Measurements from ENCODE around the gene ATAD2B. TPM values are rescaled to one million over a fixed set of nuclear protein-coding genes. Genes with fewer than 3 reads are reported as not detected.
A peak's percentile ranks its signal among the peaks of the same experiment; 100 is the strongest.

ATAD2B gene
- total RNA-seq, 1 donor from 2014 or later = 8.4 TPM

GRCh38 chr2:23918837-23919489 is 8.0 kb downstream of the ATAD2B start:
- no peak for DNase-seq (ENCODE audit: low spot score in 2 of 2)
- intact Hi-C loops (cut with DNase I) = no loop called here
- Histone ChIP-seq H3K36me3 (no peaks in the 10 kb centered on the region), H3K9me3 (no peaks in the 10 kb centered on the region), H3K4me3 (no peak overlapping the region), H3K27me3 (no peaks in the 10 kb centered on the region), H3K4me1 (peaks cover 3 to 26% of the 10 kb centered on the region in 2 donors), H3K27ac (no peak overlapping the region)
- TF ChIP-seq CTCF (IDR thresholded peaks at IDR 0.05) = no peak

- peaks cover 3 to 26% of the 10 kb centered on the region in 2 donors for H3K4me1 ChIP-seq
- intact Hi-C loops (cut with DNase I) = no loop called here
- H3K36me3 ChIP-seq = no peaks in the 10 kb centered on the region
- H3K27ac ChIP-seq = peak overlapping the region in 1 of 2 donors; percentile 7
- no peak for DNase-seq (ENCODE audit: low spot score in 2 of 2)
- TF ChIP-seq CTCF (IDR thresholded peaks at IDR 0.05) = no peak
- no peaks in the 10 kb centered on the region for H3K27me3 ChIP-seq
- no peaks in the 10 kb centered on the region for H3K9me3 ChIP-seq
- no peak overlapping the region for H3K4me3 ChIP-seq
Observed at GRCh38 chr2:23916727-23917405, 10.1 kb downstream of the ATAD2B start.

- H3K36me3 ChIP-seq = no peaks in the 10 kb centered on the region
- intact Hi-C loops (cut with DNase I) = no loop called here
- no peaks in the 10 kb centered on the region for H3K27me3 ChIP-seq
- H3K4me1 ChIP-seq = peaks cover 3 to 26% of the 10 kb centered on the region in 2 donors
- no peak overlapping the region for H3K4me3 ChIP-seq
- no peak for DNase-seq (ENCODE audit: low spot score in 2 of 2)
- H3K27ac ChIP-seq = peak overlapping the region in 1 of 2 donors; percentile 7
- no peak for TF ChIP-seq CTCF (IDR thresholded peaks at IDR 0.05)
- no peaks in the 10 kb centered on the region for H3K9me3 ChIP-seq
Observed at GRCh38 chr2:23915327-23915726, 11.6 kb downstream of the ATAD2B start.

- Histone ChIP-seq H3K27ac (no peak overlapping the region), H3K4me1 (peaks cover 3 to 15% of the 10 kb centered on the region in 2 donors), H3K27me3 (no peaks in the 10 kb centered on the region), H3K36me3 (no peaks in the 10 kb centered on the region), H3K9me3 (no peaks in the 10 kb centered on the region), H3K4me3 (no peak overlapping the region)
- DNase-seq (ENCODE audit: low spot score in 2 of 2) = no peak
- intact Hi-C loops (cut with DNase I) = no loop called here
- no peak for TF ChIP-seq CTCF (IDR thresholded peaks at IDR 0.05)
Observed at GRCh38 chr2:23912054-23912453, 14.9 kb downstream of the ATAD2B start.

GRCh38 chr2:23905155-23905554 is 21.8 kb downstream of the ATAD2B start:
- Histone ChIP-seq H3K4me3 (no peak overlapping the region), H3K27me3 (no peaks in the 10 kb centered on the region), H3K27ac (no peak overlapping the region), H3K4me1 (peaks cover 0 to 10% of the 10 kb centered on the region in 2 donors), H3K9me3 (no peaks in the 10 kb centered on the region), H3K36me3 (no peaks in the 10 kb centered on the region)
- no peak for DNase-seq (ENCODE audit: low spot score in 2 of 2)
- TF ChIP-seq CTCF (IDR thresholded peaks at IDR 0.05) = no peak
- intact Hi-C loops (cut with DNase I) = no loop called here

Data from ascending aorta (tissue), 2 donors.